Renal pelvis (tissue), 4 donors: Measurements from ENCODE around the gene CEACAM16. TPM values are rescaled to one million over a fixed set of nuclear protein-coding genes. Genes with fewer than 3 reads are reported as not detected.
A peak's percentile ranks its signal among the peaks of the same experiment; 100 is the strongest.

Source experiments
- DNase-seq: peaks from one replicate; pipeline ENCODE4 v3.0.0-alpha.2; 2013
- polyA plus RNA-seq, 3 donors: library from polyadenylated mRNA; unstranded; fragments of 120-200 nt; gene quantifications; one replicate each; pipeline ENCODE4 v1.2.1, GENCODE V29; 2013; ENCODE audit not compliant: insufficient read length in 3 of 3

CEACAM16 gene
- polyA plus RNA-seq, 3 donors: not detected

DNA sequence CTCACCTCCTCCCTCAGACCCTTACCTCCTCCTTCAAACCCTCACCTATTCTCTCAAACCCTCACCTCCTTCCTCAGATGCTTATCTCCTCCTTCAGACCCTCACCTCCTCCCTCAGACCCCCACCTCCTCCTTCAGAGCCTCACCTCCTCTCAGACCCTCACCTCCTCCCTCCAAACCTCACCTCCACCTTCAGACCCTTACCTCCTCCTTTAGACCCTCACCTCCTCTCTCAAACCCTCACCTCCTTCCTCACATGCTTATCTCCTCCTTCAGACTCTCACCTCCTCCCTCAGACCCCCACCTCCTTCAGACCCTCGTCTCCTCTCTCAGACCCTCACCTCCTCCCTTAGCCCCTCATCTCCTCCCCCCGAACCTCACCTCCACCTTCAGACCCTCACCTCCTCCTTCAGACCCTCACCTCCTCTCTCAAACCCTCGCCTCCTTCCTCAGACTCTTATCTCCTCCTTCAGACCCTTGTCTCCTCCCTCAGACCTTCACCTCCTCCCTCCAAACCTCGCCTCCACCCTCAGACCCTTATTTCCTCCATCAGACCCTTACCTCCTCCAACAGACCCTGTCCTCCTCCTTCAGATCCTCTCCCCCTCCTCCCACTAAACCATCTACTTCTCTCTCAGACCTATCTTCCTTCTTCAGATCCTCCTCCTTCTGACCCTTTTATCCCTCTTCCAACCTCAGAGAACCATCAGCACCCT, 47.1 kb downstream of the CEACAM16 start:
- no peak for DNase-seq

DNA sequence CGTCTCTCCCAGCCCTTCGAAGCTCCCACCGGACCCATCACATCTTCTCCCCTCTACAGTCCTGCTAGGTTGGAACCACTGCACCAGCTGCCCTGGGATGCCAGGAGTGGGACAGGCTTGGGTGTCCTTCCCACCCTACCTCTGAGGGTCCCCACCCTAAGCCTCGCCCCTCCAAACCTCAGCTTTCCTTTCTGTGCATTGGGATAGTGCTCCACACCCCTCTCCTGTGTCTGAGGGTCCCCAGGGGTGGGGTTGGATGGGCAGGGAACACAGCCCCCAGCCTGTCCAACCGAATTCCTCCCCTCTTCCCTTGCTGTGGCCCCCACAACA, 47.6 kb downstream of the CEACAM16 start:
- no peak for DNase-seq

DNA sequence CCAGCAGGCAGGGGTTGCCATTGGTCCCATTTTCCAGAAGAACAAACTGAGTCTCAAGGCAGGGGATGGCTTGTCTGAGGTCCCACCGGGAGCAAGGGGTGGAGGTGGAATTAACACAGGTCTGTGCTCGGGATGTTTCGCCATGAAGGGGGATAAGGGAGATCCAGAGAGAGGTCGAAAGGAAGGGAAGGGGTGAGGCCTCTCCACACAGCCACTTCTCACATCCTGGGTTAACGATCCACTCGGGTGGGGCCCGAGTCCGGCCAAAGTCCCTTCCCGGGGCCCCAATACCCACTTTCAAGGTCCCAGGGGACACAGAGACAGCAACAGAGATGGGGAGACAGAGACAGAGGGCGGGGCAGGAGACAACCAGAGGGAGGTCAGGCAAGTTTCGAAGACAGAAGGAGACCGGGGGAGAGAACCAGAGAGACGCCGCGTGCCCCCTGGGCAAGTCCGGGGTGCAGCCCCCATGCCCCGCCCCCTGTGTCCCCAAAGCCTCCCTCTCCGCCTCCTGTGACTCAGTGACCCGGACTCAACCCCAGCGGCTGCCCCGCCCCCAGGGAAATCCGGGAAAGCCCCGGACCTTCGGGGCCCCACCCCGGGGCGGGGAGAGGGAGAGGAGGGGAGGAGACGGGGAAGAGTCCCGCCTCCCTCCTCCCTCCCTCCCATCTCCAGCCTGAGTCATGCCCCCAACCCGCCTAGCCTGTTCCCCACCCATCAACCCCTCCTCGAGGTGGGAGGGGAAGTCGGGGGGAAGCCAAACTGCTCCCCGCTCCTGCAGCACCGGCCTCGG, 48.2 kb downstream of the CEACAM16 start:
- peak; percentile 81 for DNase-seq

DNA sequence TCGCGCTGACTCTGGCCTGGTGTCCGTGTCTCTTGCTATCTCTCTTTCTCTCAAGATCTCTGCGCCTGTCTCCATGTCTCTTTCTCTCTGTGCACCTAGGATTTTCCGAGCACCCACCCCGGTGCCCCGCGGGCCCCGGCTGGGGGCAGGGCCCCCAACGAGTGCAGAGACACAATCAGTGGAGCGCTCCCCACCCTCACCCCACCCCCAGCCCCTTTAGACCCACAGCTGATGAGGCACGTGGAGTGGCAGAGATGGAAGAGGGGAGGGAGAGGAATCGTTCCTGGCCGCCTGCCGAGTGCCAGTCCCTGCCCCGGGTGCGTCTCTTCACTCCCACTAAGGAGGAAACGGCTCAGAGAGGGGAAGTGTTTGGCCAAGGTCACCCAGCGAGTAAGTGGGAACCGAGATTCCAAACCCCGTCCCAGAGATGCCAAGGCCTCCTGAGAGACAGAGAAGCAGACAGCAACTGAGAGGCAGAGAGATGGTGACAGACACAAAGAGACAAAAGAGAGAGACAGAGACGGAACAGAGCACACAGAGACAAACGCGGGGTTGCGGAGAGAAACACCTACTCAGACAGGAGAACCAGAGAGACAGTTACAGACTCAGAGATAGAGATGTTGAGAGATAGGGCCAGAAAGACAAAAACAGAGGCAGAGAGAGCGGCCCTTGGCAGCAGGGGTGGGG, 48.9 kb downstream of the CEACAM16 start:
- DNase-seq: no peak

DNA sequence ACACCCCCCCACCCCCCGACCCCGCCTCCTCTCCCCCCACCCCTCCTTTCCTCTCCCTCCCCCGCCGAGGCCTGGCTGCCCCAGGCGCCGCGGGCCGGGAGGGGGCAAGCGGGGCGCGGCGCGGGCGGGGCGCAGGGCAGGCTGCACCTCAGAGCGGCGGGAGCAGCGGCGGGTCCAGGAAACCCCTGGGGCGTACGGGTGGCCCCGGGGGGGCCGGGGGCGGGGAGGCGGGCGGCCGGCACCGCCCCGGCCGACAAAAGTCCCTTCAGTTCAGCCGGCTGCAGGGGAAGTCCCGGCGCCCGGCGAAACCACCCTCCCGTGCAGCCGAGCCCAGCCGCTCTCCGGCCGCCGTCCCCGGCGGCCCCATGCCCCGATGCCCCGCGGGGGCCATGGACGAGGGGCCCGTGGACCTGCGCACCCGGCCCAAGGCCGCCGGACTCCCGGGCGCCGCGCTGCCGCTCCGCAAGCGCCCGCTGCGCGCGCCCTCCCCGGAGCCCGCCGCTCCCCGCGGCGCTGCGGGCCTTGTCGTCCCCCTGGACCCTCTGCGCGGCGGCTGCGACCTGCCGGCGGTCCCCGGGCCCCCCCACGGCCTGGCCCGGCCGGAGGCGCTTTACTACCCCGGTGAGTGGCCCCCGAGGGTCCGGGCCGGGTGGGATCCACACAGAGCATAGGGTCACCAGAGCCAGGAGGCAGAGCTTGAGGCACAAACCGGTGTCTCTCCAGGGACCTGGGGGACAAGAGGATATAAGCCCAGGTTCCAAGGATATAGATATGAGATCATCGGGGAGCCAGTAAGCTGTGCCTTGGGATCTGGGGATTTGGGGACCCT, 49.7 kb downstream of the CEACAM16 start, which contains the start of gene BCL3:
Gene BCL3 (plus strand): TSS at position 283 of the 829 bp plus-strand sequence. CDS start 83 bp downstream, at position 366.
- DNase-seq: no peak

DNA sequence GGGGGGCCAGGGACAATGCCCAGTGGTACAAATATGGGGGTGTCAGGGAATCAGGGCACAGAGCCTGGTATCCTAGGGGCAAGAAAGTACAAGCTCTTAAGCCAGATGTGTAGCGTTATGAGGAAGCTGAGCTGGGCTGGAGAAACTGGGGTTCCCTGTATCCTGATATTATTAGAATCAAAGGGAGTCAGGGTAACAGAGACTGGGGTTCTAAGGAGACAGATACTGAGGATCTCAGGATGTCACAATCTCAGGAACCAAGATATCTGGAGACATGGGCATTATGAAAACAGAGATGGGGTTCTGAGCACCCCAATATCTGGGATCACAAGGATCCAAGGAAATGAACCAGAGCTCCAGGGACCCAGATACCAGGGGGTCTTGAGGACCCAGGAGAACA, 50.3 kb downstream of the CEACAM16 start:
- DNase-seq: no peak

DNA sequence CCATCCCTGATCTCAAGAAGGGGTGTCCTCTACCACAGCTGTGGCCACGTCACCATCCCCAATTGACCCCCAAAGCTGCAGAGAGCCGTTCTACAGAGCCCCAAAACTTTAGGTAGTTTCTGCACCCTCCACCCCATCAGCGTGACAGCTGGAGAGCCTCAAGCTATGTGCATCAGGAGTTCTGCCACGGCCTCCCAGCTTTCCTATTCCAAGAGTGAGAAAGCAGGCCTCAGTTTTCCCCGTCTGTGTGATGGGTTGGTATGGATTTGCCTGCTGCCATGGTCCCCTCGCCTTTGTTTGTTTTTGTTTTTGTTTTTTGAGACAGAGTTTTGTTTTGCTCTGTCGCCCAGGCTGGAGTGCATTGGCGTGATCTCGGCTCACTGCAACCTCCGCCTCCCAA, 51.0 kb downstream of the CEACAM16 start:
- DNase-seq: no peak

DNA sequence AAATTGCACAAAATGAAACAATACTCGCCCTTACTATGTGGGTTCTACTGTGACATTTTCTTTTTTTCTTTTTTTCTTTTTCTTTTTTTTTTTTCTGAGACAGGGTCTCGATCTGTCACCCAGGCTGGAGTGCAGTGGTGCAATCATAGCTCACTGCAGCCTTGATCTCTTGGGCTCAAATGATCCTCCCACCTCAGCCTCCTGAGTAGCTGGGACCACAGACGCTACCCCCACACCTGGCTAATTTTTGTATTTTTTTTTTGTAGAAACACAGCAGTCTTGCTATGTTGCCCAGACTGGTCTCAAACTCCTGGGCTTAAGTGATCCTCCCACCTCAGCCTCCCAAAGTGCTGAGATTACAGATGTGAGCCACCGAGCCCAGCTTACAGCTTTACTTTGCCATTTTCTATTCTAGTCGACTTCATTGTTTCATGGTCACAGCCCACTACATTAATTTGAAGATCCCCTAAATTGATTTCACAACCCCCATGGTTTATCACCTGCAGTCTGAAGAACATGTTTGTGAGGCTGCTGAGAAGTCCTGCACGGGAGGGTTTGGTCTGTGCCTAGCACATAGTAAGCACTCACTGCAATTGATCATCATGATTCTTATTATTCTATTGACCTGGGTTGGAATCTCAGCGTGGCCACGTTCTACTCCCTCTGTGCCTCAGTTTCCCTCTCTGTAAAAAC, 53.3 kb downstream of the CEACAM16 start:
- no peak for DNase-seq

DNA sequence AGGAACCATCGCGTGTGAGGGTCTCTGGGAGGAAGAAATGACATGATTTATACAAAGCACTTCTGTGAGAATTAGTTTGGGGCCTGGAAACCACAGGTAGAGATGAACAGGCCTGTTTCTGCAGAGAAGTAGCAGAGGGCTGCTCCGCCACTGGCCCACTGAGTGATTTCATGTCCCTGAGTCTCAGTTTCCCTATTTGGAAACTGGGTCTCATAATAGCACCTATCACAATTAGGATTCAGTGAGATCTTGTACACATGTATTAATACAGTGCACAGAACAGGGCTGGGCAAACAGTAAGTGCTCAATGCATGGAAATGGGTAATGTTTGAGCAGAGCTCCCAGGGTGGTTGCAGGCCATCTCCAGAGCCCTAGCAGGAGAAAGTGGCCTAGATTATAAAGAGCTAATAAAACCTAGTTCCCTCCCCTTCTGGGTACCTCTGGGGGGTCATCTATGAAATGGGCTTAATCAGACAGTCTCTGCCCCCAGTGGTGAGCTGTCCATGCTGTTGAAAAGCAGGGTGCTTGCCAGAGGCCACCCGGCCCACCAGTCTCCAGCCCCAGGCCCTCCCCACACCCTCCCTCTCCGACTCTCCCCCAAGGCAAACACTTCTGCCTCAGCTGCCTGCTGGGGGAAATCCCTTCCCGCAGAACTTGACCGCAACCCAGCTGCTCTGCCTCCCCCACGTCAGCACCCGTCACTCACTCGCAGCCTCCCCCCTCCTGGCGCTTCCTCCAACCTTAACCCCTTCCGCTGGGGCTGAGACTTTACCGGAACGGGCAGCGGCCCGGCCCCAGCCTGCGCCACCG, 54.1 kb downstream of the CEACAM16 start:
- peak; percentile 86 for DNase-seq

DNA sequence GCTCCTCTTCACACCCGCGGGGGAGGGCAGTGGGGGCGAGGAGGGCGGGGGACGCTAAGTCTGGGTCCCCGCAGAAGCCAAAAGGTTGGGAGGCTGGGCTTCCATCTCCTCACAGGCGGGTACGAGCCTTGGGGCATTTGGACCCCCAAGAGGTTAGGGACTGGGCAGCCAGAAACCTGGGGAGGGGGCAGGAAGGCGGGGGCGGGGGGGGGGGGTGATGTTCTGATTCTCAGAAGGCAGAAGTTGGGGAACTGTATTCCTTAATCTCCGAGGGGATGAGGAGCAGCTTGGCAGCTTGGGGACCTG, 54.6 kb downstream of the CEACAM16 start:
- DNase-seq: no peak

DNA sequence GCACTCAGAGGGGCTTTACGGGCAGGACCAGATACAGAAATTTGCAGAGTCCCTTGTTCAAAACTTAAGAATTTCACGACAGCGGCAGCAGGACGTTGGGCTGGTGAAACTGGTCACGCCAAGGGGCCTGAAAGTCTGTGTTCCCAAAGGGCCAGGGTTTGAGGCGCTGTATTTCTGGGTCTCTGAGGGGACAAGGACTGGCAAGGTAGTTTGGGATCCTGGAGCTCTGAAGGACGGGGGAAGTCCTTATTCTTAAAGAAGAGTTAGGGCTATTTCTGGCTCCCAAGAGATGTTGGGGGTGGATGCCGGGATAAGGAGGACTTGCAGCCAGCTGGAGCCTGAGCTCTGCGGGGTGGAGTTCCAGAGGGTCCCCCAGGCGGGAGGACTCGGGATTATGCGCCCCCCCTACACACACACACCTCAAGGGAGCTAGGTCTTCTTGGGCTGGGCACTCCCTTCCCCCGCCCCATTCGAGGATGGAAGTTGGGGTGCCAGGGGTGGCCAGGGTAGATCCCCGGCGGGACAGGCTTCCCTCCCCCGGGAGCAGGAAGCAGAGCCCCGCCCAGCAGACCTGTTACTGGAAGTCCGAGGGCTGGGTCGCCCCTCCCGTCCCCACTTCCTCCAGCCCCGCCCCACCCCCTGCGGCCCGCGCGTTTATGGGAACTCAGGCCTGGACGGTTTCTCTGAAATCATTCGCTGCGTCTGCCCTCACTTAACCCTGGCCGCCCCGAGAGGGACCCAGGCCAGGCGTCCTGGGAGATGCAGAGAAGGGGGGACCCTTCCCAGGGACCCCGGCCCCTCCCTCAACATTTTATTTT, 55.2 kb downstream of the CEACAM16 start:
- no peak for DNase-seq

DNA sequence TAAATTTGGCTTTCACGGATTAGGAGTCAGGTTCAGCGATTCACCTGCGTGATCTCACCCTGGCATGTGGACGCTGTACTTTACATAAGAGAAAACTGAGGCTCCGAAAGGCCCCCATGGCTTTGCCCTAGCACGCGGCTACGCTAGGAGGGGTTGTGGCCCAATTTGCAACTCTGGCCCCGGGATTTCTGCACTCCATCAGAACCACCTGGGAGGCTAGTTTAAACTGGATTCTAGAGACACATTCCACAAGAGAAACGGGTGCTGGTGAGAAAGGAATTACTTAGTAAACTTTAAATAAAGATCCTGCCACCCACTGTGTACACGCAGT, 55.8 kb downstream of the CEACAM16 start:
- DNase-seq: no peak

DNA sequence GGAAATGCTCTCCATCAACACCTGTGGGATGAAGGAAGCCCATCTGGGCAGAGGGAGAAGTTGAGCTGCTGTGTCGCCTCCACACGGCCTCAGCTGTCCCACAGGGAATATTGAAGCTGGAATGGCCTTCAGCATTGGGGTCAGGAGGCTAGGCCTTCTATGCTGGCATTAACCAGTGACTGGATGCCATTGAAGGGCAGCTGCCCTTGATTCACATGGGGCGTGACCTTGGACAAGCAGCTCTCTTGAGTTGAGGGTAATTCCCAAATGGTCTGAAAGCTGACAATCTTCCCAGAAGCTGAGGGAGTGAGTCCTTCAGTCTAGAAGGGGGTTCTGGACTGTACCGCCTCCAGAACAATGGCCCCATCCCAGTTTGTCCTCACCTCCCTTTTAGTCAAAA, 56.3 kb downstream of the CEACAM16 start:
- DNase-seq: no peak

DNA sequence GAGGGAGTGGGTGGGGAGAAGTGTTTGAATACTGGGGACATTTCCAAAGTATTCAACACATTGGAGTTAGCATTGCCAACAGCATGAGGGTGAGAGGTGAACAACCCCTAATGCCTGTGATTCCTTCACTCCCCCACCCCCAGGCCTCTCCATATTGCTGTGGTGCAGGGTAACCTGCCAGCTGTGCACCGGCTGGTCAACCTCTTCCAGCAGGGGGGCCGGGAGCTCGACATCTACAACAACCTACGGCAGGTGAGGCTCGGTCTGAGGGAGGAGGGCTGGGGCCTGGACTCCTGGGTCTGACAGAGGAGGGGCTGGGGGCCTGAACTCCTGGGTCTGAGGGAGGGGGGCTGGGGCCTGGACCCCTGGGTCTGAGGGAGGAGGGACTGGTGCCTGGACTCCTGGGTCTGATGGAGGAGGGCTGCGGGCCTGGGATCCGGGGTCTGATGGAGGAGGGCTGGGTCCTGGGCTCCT, 57.2 kb downstream of the CEACAM16 start:
- DNase-seq: no peak

DNA sequence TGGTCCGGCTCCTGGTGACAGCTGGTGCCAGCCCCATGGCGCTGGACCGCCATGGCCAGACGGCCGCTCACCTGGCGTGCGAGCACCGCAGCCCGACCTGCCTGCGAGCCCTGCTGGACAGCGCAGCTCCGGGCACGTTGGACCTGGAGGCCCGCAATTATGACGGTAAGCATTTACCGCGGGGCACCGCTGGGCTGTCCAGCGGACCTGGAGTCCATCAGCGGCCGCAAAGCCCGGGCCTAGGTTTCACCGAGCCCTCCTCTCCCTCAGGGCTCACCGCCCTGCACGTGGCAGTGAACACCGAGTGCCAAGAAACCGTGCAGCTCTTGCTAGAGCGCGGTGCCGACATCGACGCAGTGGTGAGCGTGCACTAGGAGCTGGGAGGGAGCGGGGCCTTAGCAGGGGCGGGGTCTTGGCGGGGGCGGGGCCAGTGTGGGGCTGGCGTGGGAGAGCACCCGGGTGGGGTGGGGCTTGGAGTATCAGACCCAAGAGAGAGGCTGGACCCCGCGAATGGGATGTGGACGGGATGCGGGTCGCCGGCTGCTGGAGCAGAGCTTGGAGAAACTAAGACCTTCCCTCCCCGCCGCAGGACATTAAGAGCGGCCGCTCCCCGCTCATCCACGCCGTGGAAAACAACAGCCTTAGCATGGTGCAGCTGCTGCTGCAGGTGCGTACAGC, 58.2 kb downstream of the CEACAM16 start:
- no peak for DNase-seq

DNA sequence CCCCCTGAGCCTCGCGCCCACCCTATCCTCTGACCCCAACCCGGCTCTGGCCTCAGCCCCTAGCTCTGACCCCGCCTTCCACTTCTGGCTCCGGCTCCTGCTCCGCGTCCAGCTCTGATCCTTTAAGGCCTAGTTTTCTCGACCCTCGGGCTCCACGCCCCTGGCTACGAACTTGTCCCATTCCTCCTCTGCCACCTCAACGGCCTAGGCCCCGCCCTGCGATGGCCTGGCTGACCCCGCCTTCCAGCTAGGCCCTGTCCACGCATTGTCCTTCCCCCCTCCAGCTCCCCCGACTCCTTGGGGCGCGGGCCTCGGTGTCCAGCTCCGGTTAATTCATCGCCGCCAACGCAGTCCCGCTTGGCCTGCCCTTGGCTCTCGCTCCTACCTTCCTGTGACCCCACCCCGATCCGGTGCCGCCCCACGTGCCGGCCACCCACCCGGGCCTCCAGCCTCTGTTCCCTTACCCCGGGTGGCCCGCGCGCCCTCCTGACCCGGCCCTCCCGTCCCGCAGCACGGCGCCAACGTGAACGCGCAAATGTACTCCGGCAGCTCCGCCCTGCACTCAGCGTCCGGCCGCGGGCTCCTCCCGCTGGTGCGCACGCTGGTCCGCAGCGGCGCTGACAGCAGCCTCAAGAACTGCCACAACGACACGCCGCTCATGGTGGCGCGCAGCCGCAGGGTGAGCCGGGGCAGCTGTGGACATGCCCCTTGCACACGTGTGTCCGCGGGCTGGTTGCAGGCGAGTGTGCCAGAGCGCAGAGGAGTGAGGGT, 59.0 kb downstream of the CEACAM16 start:
- DNase-seq: no peak

DNA sequence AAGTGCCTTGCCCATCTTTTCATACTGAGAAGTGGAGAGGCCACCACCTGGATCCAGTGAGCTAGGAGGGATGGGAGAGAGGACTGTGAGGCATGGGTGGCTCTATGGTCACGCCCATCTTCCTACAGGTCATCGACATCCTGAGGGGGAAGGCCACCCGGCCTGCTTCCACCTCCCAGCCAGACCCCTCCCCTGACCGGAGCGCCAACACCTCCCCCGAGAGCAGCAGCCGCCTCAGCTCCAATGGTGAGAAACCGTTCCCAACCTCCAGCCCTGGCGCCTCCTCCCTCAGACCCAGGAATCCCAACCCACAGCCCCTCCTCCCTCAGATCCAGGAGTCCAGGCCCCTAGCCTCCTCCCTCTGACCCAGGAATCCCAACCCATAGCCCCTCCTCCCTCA, 59.6 kb downstream of the CEACAM16 start:
- no peak for DNase-seq

DNA sequence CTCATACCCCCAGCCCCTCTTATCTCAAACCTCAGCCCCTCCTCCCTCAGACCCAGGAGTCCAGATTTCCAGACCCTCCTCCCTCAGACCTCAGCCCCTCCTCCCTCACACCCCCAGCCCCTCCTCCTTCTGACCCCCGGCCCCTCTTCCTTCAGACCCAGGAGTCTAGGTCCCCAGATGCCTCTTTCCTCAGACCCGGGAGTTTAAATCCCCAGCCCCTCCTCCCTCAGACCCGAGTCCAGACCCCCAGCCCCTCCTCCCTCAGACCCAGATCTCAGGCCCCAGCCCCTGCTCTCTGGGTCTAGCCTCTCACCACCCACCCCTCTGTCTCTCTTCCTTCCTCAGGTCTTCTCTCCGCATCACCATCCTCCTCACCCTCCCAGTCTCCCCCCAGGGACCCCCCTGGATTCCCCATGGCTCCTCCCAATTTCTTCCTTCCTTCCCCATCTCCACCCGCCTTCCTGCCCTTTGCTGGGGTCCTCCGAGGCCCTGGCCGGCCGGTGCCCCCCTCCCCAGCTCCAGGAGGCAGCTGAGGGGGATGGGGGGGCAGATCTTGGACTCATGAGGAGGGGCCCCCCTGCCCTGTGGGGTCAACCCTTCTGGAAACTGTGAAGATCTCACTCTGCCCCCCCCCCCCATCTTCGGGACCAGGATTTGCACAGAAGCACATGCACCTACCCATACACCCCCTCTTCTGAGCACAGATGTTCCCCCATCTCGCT, 60.3 kb downstream of the CEACAM16 start:
- no peak for DNase-seq
